Measurements from ENCODE around the gene GUCY1A2.
"Not testable (repeated sequence)": the region's sequence is repeated elsewhere in the genome, so short reads cannot be mapped to it uniquely, and the experiment has no call there.

The GUCY1A2 gene

DNA sequence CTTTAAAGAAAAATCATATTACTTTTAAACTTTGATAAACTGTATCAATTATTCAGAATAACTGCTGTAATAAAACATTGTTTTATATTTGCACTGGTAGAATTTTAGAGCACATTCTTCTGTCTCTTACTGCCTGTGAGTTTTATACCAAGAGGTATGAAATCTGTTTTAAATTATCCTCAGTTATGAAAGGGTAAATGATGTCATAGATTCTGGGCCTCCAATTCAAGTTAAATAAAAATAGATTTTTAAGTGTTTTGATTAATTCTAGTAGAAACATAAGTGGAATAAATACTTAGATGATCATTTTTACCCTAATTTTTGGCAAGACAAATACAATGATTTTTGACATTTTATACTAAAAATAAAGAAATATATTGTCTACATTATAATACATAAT is 93.0 kb downstream of the GUCY1A2 start:
- Histone ChIP-seq H3K9ac (ENCODE audit: low read length) (no peak overlapping the region), H3K27ac (ENCODE audit: low read depth, low read length) (no peak overlapping the region), H3K4me3 (ENCODE audit: low read depth in 1 of 2, low read length in 2 of 2) (no peak overlapping the region), H3K36me3 (ENCODE audit: insufficient read depth, low read length) (no peaks in the 10 kb centered on the region), H3K4me1 (ENCODE audit: insufficient read depth, low read length) (no peaks in the 10 kb centered on the region), H3K9me3 (ENCODE audit: low read length) (no peaks in the 10 kb centered on the region), H3K27me3 (ENCODE audit: control insufficient read depth in 1 of 2, insufficient read depth in 2 of 2, low read length in 2 of 2) (no peaks in the 10 kb centered on the region)

DNA sequence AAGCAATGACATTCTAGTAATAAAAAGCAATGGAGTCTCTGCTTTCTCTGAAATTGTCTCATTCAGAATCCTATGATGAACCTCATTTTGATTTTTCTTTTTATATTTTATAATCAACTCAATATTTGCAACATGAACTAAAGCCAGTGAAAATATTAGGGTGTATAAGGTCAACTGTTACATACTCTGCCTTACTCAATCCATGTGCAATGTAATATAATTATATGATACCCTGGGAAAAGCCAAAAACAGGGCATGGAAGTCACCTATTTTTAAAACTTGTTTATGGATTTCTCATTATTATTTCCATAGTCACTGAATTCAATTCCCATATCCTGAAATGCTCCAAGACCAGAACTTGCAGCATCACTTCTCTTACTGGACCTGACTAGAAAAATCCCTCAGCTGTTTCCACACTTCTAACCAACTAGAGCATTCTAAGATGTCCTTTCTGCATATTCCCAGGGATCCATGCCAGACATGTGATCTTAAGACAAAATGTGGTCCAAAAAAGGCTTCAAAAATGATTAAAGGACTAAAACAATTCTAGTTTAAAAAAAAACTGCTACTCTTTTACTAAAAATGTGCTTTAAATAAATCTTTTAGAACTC is 97.3 kb downstream of the GUCY1A2 start:
- Histone ChIP-seq H3K27ac (ENCODE audit: low read depth, low read length) (no peak overlapping the region), H3K4me3 (ENCODE audit: low read depth in 1 of 2, low read length in 2 of 2) (no peak overlapping the region), H3K4me1 (ENCODE audit: insufficient read depth, low read length) (no peaks in the 10 kb centered on the region), H3K9me3 (ENCODE audit: low read length) (no peaks in the 10 kb centered on the region), H3K36me3 (ENCODE audit: insufficient read depth, low read length) (no peaks in the 10 kb centered on the region), H3K27me3 (ENCODE audit: control insufficient read depth in 1 of 2, insufficient read depth in 2 of 2, low read length in 2 of 2) (no peaks in the 10 kb centered on the region), H3K9ac (ENCODE audit: low read length) (no peak overlapping the region)

DNA sequence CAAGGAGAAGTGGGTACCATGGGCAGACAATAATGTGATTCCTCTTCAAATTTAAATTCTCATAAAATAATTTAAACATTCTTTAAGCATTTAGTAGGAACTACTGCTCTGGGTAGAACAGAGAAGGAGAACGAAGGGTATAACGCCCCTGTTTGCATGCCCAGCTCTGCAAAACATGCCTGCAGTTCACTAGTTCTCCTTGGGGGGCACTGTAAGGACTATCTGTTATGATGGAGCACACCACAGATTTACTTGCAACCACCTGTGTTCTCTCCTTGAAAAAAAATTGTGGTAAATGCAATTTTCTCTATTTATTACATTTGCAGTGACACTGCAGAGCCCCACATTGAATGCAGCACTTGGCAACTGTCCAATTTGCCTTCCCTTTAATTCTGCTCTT is 100.3 kb downstream of the GUCY1A2 start:
- Histone ChIP-seq H3K27ac (ENCODE audit: low read depth, low read length) (no peak overlapping the region), H3K4me3 (ENCODE audit: low read depth in 1 of 2, low read length in 2 of 2) (no peak overlapping the region), H3K9me3 (ENCODE audit: low read length) (no peaks in the 10 kb centered on the region), H3K9ac (ENCODE audit: low read length) (no peak overlapping the region), H3K36me3 (ENCODE audit: insufficient read depth, low read length) (no peaks in the 10 kb centered on the region), H3K4me1 (ENCODE audit: insufficient read depth, low read length) (no peaks in the 10 kb centered on the region), H3K27me3 (ENCODE audit: control insufficient read depth in 1 of 2, insufficient read depth in 2 of 2, low read length in 2 of 2) (no peaks in the 10 kb centered on the region)

DNA sequence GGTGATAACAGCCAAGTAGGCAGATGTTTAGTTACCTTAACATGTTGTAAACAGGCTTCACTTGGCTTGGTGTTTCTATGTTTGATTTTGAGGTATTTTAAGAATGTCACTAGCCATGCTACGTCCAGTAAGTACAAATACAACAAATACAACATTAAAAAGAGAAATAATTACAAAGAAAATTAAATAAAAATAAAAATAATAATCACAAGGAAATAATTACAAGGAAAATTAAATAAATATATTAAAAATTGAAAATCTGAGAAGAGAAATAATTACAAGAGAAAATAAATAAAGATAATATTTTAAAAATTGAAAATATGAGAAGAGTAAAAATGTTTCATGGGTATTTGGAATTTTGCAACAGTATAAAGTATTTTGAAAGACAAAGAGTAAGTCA is 103.9 kb downstream of the GUCY1A2 start:
- no peaks in the 10 kb centered on the region for H3K36me3 ChIP-seq (ENCODE audit: insufficient read depth, low read length)

DNA sequence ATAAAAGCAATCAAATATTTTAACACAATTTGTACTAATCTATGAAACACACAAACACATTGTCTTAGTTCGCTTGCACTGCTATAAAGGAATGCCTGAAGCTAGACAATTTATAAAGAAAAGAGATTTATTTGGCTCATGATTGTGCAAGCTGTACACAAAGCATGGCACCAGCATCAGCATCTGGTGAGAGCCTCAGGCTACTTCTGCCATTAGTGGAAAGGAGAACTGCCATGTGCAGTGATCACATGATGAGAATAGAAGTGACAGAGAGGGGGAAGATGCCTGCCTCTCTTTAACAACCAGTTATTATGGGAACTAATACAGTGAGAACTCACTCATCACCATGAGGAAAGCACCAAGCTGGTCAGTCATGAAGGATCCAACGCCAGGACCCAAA is 105.1 kb downstream of the GUCY1A2 start:
- no peak overlapping the region for H3K4me3 ChIP-seq (ENCODE audit: low read depth in 1 of 2, low read length in 2 of 2)
- no peak overlapping the region for H3K9ac ChIP-seq (ENCODE audit: low read length)
- no peaks in the 10 kb centered on the region for H3K27me3 ChIP-seq (ENCODE audit: control insufficient read depth in 1 of 2, insufficient read depth in 2 of 2, low read length in 2 of 2)
- H3K27ac ChIP-seq (ENCODE audit: low read depth, low read length), result no peak overlapping the region
- no peaks in the 10 kb centered on the region for H3K4me1 ChIP-seq (ENCODE audit: insufficient read depth, low read length)
- no peaks in the 10 kb centered on the region for H3K9me3 ChIP-seq (ENCODE audit: low read length)
- H3K36me3 ChIP-seq (ENCODE audit: insufficient read depth, low read length), result no peaks in the 10 kb centered on the region

More for the DNA sequence above, 103.9 kb downstream of the GUCY1A2 start:
- Histone ChIP-seq H3K9me3 (ENCODE audit: low read length) (no peaks in the 10 kb centered on the region), H3K4me1 (ENCODE audit: insufficient read depth, low read length) (no peaks in the 10 kb centered on the region), H3K9ac (ENCODE audit: low read length) (no peak overlapping the region), H3K27ac (ENCODE audit: low read depth, low read length) (no peak overlapping the region), H3K4me3 (ENCODE audit: low read depth in 1 of 2, low read length in 2 of 2) (no peak overlapping the region), H3K27me3 (ENCODE audit: control insufficient read depth in 1 of 2, insufficient read depth in 2 of 2, low read length in 2 of 2) (no peaks in the 10 kb centered on the region)

DNA sequence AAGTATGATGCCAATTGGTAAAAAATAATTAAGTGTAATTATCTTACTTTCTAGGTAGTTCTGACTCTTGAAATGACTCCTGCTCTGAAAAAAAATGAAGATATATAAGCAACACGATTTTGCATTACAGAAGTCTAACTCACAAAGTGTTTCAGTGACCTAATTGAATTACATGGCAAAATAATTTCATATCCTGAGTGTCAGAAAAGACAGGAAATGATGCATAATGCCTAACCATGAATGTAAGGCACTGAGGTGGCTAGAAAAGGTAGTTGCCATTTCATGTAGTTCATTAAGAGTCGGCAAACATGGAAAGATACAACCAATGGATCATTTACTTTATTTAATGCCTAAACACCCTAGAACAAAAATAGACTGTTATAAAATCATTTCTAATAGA is 113.5 kb downstream of the GUCY1A2 start:
- Histone ChIP-seq H3K36me3 (ENCODE audit: insufficient read depth, low read length) (no peaks in the 10 kb centered on the region), H3K9me3 (ENCODE audit: low read length) (no peaks in the 10 kb centered on the region), H3K27ac (ENCODE audit: low read depth, low read length) (no peak overlapping the region), H3K9ac (ENCODE audit: low read length) (no peak overlapping the region), H3K4me1 (ENCODE audit: insufficient read depth, low read length) (no peaks in the 10 kb centered on the region), H3K4me3 (ENCODE audit: low read depth in 1 of 2, low read length in 2 of 2) (no peak overlapping the region), H3K27me3 (ENCODE audit: control insufficient read depth in 1 of 2, insufficient read depth in 2 of 2, low read length in 2 of 2) (no peaks in the 10 kb centered on the region)

DNA sequence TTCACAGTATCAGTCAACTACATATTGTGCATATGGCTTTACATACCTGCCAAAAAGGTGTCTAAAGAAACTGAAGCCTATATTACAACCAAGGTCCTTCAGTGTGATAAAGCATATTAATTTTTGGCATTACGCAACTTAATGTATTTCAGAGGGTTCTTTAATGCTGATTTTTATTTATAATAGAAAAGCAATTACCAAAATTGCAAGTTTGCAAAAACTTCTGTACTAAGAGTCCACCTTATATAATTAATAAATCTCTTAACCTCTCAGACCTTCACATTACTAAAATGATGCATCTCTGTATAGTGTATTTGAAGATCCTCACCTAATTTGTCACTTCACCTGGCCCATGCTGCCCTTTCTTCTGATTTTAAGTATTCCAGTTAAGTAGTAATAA is 128.6 kb downstream of the GUCY1A2 start:
- H3K27ac ChIP-seq (ENCODE audit: low read depth, low read length), result no peak overlapping the region
- no peak overlapping the region for H3K4me3 ChIP-seq (ENCODE audit: low read depth in 1 of 2, low read length in 2 of 2)
- no peaks in the 10 kb centered on the region for H3K36me3 ChIP-seq (ENCODE audit: insufficient read depth, low read length)
- H3K9me3 ChIP-seq (ENCODE audit: low read length), result no peaks in the 10 kb centered on the region
- H3K9ac ChIP-seq (ENCODE audit: low read length), result no peak overlapping the region
- no peaks in the 10 kb centered on the region for H3K27me3 ChIP-seq (ENCODE audit: control insufficient read depth in 1 of 2, insufficient read depth in 2 of 2, low read length in 2 of 2)
- no peaks in the 10 kb centered on the region for H3K4me1 ChIP-seq (ENCODE audit: insufficient read depth, low read length)

DNA sequence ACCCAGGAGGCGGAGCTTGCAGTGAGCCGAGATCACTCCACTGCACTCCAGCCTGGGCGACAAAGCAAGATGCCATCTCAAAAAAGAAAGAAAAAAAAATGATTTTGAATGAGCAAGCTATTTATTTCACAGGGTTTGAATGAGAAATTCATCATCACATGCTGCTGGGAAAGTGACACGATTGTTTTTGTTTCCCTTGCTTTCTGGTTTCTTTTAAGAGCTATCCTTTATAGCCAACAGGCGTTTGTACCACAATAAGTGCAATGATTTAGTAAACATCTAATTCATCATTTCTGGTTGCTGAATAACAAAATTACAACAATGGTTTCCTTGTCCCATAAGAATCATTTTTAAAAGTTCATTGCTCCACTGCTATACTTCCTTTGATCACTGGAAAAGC is 129.9 kb downstream of the GUCY1A2 start:
- H3K27me3 ChIP-seq (ENCODE audit: control insufficient read depth in 1 of 2, insufficient read depth in 2 of 2, low read length in 2 of 2), result no peaks in the 10 kb centered on the region
- H3K9me3 ChIP-seq (ENCODE audit: low read length), result no peaks in the 10 kb centered on the region
- no peaks in the 10 kb centered on the region for H3K36me3 ChIP-seq (ENCODE audit: insufficient read depth, low read length)
- H3K4me3 ChIP-seq (ENCODE audit: low read depth in 1 of 2, low read length in 2 of 2), result no peak overlapping the region
- no peaks in the 10 kb centered on the region for H3K4me1 ChIP-seq (ENCODE audit: insufficient read depth, low read length)
- no peak overlapping the region for H3K9ac ChIP-seq (ENCODE audit: low read length)
- H3K27ac ChIP-seq (ENCODE audit: low read depth, low read length), result no peak overlapping the region

DNA sequence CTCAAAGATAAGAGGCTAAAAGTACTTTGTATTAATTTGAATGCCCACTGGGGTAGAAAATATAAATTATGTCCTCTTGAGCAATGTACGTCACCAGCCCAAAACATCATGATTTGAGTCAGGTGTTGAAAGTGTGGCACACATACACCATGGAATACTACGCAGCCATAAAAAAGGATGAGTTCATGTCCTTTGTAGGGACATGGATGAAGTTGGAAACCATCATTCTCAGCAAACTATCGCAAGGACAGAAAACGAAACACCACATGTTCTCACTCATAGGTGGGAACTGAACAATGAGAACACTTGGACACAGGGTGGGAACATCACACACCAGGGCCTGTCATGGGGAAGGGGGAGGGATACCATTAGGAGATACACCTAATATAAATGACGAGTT is 134.6 kb downstream of the GUCY1A2 start:
- not testable (repeated sequence) for H3K9me3 ChIP-seq (ENCODE audit: low read length); H3K36me3 ChIP-seq (ENCODE audit: insufficient read depth, low read length); H3K27me3 ChIP-seq (ENCODE audit: control insufficient read depth in 1 of 2, insufficient read depth in 2 of 2, low read length in 2 of 2); H3K4me3 ChIP-seq (ENCODE audit: low read depth in 1 of 2, low read length in 2 of 2); H3K4me1 ChIP-seq (ENCODE audit: insufficient read depth, low read length); H3K9ac ChIP-seq (ENCODE audit: low read length); H3K27ac ChIP-seq (ENCODE audit: low read depth, low read length)

DNA sequence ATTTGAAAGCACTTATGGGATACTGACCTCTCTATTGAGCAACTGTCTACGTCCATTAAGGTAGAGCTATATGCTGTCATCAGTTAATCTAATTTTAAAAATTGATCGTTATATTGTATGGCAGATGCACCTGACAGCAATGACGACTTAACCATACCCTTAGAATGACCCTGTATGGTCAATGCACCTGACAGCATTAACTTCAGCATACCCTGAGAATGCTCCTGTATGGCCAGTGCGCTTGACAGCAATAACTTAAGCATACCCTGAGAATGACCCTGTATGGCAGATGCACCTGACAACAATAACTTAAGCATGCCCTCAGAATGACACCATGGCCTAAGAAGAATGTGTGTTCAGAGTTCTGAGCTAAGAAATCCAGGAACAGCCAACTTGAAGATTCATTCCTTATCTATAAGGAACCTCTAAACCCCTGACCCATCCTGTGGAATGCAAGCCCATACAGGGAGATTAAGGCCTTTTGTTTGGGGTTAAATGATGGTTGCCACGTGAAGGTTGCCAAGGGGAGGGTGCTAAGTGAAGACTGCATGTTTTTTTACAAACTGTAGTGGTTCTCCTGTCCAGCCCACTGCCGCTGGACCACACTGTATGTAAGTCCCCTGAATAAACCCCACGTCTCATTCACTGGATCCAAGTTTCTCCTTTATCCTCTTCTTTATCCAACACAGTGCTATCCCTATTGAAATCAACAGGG is 138.3 kb downstream of the GUCY1A2 start:
- no peaks in the 10 kb centered on the region for H3K27me3 ChIP-seq (ENCODE audit: control insufficient read depth in 1 of 2, insufficient read depth in 2 of 2, low read length in 2 of 2)
- H3K4me3 ChIP-seq (ENCODE audit: low read depth in 1 of 2, low read length in 2 of 2), result no peak overlapping the region
- H3K36me3 ChIP-seq (ENCODE audit: insufficient read depth, low read length), result no peaks in the 10 kb centered on the region
- H3K9me3 ChIP-seq (ENCODE audit: low read length), result peaks cover 4% of the 10 kb centered on the region
- H3K4me1 ChIP-seq (ENCODE audit: insufficient read depth, low read length), result no peaks in the 10 kb centered on the region
- no peak overlapping the region for H3K9ac ChIP-seq (ENCODE audit: low read length)
- H3K27ac ChIP-seq (ENCODE audit: low read depth, low read length), result no peak overlapping the region

DNA sequence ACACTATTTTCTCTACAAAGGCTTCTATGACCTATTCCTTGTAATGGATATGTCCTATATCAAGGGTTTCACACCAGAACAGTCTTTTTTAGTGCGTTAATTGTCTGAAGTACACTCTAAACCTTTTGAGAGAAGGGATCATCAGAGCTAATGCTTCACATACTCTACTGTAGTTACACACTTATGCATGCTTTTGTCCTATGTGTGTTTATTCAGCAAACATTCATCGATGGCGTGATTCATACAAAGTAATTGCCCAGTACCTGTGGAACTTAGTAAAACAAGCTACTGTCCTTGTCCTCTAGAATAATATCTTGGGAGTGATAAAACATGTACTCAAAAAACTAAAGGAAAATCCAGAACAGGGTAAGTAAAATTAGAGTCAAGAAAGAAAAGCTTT is 139.2 kb downstream of the GUCY1A2 start:
- Histone ChIP-seq H3K9ac (ENCODE audit: low read length) (no peak overlapping the region), H3K9me3 (ENCODE audit: low read length) (peaks cover 4% of the 10 kb centered on the region), H3K4me3 (ENCODE audit: low read depth in 1 of 2, low read length in 2 of 2) (no peak overlapping the region), H3K27me3 (ENCODE audit: control insufficient read depth in 1 of 2, insufficient read depth in 2 of 2, low read length in 2 of 2) (no peaks in the 10 kb centered on the region), H3K4me1 (ENCODE audit: insufficient read depth, low read length) (no peaks in the 10 kb centered on the region), H3K36me3 (ENCODE audit: insufficient read depth, low read length) (no peaks in the 10 kb centered on the region), H3K27ac (ENCODE audit: low read depth, low read length) (no peak overlapping the region)

DNA sequence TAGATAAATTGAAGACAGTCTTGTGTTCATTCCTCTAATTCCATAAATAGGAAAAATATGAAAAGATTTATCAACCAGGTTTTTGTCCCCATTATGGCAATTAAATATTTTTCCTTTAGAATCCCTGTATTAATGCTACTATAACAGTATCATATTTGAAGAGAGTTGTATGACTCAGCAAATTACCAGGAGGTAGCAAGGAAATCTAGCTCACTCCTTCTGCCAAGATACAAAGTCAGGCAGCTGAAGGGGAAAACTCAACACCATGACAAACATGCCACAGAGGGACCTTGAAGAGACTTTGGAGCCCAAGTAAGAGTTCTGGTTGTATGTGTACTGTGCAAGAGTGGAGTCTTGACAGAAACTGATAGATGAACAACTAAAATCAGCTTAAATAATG is 143.3 kb downstream of the GUCY1A2 start:
- Histone ChIP-seq H3K27ac (ENCODE audit: low read depth, low read length) (no peak overlapping the region), H3K9ac (ENCODE audit: low read length) (no peak overlapping the region), H3K36me3 (ENCODE audit: insufficient read depth, low read length) (no peaks in the 10 kb centered on the region), H3K4me1 (ENCODE audit: insufficient read depth, low read length) (no peaks in the 10 kb centered on the region), H3K27me3 (ENCODE audit: control insufficient read depth in 1 of 2, insufficient read depth in 2 of 2, low read length in 2 of 2) (no peaks in the 10 kb centered on the region), H3K4me3 (ENCODE audit: low read depth in 1 of 2, low read length in 2 of 2) (no peak overlapping the region), H3K9me3 (ENCODE audit: low read length) (no peaks in the 10 kb centered on the region)
